ENCODE data around the gene TBC1D14.

Gene TBC1D14

GRCh38 chr4:6991771-6992557, 82.3 kb downstream of the TBC1D14 start:
- in situ Hi-C loops (cut with MboI; ENCODE audit: low sequenced_read_pairs): no loop called here

- in situ Hi-C loops (cut with MboI; ENCODE audit: low sequenced_read_pairs): no loop called here
Observed at GRCh38 chr4:6992728-6993677, 83.4 kb downstream of the TBC1D14 start.

- in situ Hi-C loops (cut with MboI; ENCODE audit: low sequenced_read_pairs): no loop called here
Observed at GRCh38 chr4:6996481-6996880, 86.9 kb downstream of the TBC1D14 start.

DNA sequence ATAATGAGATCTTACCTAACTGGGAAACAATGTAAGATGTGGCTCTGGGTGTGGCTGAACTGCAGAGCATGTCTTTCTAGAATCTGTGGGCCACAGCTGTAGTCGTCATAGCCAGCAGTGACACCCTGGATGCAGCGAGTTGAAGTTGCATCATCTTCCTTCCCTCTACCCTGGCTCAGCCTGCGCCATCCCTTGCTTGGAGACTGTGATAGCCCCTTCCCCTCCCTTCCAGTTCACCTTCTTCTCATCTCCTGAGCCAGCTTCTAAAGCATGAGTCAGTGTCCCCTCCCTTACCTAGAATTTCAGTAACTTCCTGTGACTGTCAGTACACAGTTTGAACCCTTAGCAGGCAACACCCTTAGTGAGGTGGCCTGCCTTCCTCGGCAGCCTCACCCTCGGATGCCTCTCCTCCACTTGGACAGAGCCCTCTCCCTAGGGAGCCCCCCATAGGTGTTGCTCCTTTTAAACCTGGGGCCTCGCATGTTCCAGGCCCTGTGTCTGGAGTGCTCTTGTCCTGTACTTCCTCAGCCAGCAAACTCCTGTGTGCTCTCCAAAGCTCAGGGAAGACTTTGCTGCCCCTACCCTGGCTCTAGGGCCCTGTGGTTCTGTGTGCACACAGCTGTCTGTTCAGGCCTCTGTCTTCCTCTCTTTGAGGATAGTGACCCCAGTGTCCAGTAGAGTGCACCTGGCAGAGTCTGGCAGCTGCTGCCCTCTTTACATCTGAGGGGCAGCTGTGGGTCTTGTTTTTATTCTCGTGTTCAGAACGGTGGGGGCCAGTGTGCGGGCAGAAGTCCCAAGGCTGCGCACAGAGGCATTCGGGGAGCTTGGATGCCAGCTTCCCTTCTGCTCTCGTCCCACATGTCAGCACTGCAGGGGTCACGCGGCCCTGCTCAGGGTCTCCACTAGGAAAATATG, 89.8 kb downstream of the TBC1D14 start:
- in situ Hi-C loops (cut with MboI; ENCODE audit: low sequenced_read_pairs): no loop called here

- in situ Hi-C loops (cut with MboI; ENCODE audit: low sequenced_read_pairs): no loop called here
Observed at GRCh38 chr4:7000421-7001176, 91.0 kb downstream of the TBC1D14 start.

GRCh38 chr4:7001271-7001670, 91.6 kb downstream of the TBC1D14 start:
- in situ Hi-C loops (cut with MboI; ENCODE audit: low sequenced_read_pairs): no loop called here

DNA sequence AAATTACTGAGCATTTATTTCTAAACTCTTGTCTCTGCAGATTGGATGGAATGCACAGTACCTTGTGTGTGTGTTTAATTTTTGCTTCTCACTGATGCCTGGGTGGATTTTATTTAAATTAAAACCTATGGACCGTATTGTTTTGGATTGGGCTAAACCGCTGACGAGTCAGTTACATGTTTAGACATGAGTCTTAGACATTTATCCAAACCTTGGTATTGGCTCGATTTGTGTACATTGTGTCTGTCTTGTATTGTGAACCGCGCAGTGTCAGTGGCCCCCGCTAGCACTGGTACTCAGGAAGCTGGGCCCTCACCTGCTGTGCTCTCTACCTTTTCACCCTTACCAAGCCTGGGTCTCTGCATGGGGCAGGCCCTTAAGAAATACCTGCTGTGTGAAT, 92.7 kb downstream of the TBC1D14 start:
- in situ Hi-C loops (cut with MboI; ENCODE audit: low sequenced_read_pairs): no loop called here

DNA sequence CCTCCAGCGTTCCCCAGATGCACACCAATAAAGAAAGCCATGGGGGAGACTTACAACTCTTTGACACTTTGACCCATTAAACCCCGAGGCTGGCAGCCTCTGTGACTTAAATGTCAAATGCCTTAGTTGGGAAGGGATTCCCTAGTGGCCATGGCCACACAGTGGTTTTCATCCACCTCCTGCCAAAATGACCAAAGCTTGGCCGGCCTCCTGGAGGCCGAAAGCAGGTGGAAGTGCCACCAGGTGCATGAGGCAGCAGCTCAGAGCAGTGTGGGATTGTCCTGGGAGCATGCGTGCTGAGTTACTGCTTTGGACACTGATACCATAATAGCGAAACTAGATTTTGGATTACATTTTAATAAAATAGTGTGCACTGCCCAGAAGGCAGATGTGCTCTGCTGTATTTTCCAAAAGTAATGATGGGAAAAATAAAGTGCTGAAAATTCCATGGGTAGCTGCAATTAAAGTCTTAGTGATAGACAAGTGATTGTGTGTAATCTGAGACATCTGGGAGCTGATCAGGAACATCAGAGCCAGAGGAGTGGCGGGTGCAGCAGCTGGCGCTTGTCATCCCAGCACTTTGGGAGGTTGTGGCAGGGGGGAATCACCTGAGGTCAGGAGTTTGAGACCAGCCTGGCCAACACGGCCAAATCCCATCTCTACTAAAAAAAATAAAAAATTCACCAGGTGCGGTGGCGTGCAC, 93.7 kb downstream of the TBC1D14 start:
- in situ Hi-C loops (cut with MboI; ENCODE audit: low sequenced_read_pairs): no loop called here

DNA sequence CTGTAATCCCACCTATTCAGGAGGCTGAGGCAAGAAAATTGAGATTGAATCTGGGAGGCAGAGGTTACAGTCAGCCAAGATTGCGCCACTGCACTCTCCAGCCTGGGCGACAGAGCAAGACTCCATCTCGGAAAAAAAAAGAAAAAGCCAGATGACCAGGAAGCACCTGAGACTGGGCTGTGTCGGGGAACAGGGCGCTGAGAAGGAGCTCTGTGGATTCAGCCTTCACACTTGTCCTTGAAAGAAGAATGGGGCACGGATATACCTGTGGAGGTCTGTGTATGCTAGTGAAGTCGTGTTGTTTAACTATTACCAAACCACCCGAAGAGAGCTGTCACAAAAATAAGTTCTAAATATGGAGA, 94.2 kb downstream of the TBC1D14 start:
- in situ Hi-C loops (cut with MboI; ENCODE audit: low sequenced_read_pairs): no loop called here

DNA sequence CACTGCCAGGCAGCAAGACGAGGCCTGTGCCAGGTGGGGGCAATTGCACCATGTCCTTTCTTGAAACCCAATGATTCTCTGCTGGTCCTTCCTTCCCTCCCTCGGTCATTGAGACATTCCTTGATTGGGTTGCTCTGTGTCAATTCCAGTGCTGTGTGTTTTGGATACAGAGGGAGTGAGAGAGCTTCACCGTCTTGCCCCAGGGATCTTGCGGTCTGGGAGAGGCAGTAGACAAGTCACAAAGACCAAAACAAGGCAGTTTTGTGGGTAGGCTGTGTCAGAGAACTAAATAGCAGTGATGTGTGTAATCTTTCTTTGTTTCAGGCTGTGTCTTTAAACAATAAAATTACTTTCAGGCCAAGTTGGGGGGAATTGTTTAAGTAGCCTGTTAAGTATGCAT, 94.7 kb downstream of the TBC1D14 start:
- in situ Hi-C loops (cut with MboI; ENCODE audit: low sequenced_read_pairs): no loop called here

- in situ Hi-C loops (cut with MboI; ENCODE audit: low sequenced_read_pairs): no loop called here
Observed at GRCh38 chr4:7005571-7005970, 95.9 kb downstream of the TBC1D14 start.

DNA sequence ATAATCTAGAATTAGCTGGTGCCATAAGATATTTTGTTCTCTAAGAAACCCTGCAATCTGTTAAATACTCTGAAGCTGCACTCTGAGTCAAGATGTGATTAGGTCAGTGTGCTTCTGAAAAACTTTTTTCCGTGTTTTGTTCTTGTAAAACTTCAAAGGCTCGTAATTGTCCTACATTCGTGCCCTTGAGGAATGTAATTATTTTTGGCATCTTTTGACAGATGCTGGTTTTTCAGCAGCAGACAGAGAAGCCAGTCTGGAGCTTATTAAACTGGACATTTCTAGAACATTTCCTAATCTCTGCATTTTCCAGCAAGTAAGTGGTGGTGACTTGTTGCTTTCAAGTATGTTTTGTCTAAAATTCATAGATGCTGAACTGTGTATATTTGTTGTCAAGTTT, 96.8 kb downstream of the TBC1D14 start:
- in situ Hi-C loops (cut with MboI; ENCODE audit: low sequenced_read_pairs): no loop called here

DNA sequence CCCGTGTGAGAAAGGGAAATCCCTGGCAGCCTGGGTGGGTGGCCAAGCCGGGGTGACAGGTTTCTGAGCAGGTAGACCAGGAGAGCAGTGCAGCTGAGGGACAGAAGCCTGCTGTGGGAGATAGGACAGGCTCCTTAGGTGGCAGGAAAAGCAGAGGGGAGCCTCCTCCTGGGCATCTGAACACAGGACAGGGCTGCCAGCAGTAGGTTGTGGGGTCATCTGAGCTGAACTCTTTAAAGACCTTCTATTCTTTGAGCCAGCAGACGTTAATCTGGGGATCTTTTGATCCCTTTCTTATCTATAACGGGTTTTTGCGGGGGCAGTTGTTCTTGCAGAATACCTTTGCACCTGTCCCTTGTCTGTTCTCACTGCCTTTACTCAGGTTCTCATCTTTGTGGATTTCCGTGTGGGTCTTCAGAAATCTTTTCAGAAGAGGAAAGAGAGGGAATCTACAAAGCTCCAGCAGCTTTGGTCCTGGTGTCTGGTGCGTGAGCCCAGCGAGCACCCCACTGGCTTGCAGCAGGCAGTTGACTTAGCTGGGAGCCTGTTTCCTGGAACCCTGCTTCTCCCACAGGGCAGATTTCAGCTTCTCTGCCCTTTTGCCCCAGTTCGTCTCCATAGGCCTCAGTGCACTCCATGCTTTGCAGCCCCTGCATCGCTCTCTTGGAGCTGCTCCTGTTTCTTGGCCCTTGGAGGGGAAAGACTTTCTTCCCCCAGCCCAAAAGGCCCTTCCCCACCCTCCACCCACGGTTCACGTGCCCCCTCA, 97.7 kb downstream of the TBC1D14 start:
- in situ Hi-C loops (cut with MboI; ENCODE audit: low sequenced_read_pairs): no loop called here

- in situ Hi-C loops (cut with MboI; ENCODE audit: low sequenced_read_pairs): no loop called here
Observed at GRCh38 chr4:7007944-7008343, 98.3 kb downstream of the TBC1D14 start.

- in situ Hi-C loops (cut with MboI; ENCODE audit: low sequenced_read_pairs): no loop called here
Observed at GRCh38 chr4:7009564-7009963, 99.9 kb downstream of the TBC1D14 start.

GRCh38 chr4:7013175-7013574, 103.5 kb downstream of the TBC1D14 start:
- in situ Hi-C loops (cut with MboI; ENCODE audit: low sequenced_read_pairs): no loop called here

- in situ Hi-C loops (cut with MboI; ENCODE audit: low sequenced_read_pairs): no loop called here
Observed at GRCh38 chr4:7014815-7015214, 105.2 kb downstream of the TBC1D14 start.

- in situ Hi-C loops (cut with MboI; ENCODE audit: low sequenced_read_pairs): no loop called here
Observed at GRCh38 chr4:7015383-7016035, 105.9 kb downstream of the TBC1D14 start.
